GM12801 (cell line): Measurements from ENCODE around the gene FLCN.

ENCODE experiments used
- CTCF ChIP-seq: IDR thresholded peaks from one replicate; pipeline ENCODE4 v1.5.1; 2011; ENCODE audit warnings: control low read depth; ENCODE audit not compliant: insufficient read length; ENCODE audit errors: extremely low read depth

FLCN gene

GRCh38 chr17:17223736-17224135 is 13.2 kb downstream of the FLCN start:
- TF ChIP-seq CTCF: no peak

- TF ChIP-seq CTCF: no peak
Observed at GRCh38 chr17:17221329-17221728, 15.6 kb downstream of the FLCN start.

GRCh38 chr17:17220529-17220928 is 16.4 kb downstream of the FLCN start:
- TF ChIP-seq CTCF: no peak

- no peak for TF ChIP-seq CTCF
Observed at GRCh38 chr17:17217995-17218394, 19.0 kb downstream of the FLCN start.

- TF ChIP-seq CTCF: no peak
Observed at GRCh38 chr17:17216776-17217175, 20.2 kb downstream of the FLCN start.

- TF ChIP-seq CTCF: no peak
Observed at GRCh38 chr17:17216236-17216635, 20.7 kb downstream of the FLCN start.

- no peak for TF ChIP-seq CTCF
Observed at GRCh38 chr17:17215575-17215974, 21.4 kb downstream of the FLCN start.
